Cerebellar cortex (tissue), 1 donor: ENCODE results near the gene BLNK.
A peak's percentile ranks its signal among the peaks of the same experiment; 100 is the strongest.
"Not testable (repeated sequence)": the region's sequence is repeated elsewhere in the genome, so short reads cannot be mapped to it uniquely, and the experiment has no call there.

ENCODE experiments used
- DNase-seq: peaks from one replicate; pipeline ENCODE4 v3.0.0-alpha.2; 2015; ENCODE audit warnings: low spot score

Gene BLNK

DNA sequence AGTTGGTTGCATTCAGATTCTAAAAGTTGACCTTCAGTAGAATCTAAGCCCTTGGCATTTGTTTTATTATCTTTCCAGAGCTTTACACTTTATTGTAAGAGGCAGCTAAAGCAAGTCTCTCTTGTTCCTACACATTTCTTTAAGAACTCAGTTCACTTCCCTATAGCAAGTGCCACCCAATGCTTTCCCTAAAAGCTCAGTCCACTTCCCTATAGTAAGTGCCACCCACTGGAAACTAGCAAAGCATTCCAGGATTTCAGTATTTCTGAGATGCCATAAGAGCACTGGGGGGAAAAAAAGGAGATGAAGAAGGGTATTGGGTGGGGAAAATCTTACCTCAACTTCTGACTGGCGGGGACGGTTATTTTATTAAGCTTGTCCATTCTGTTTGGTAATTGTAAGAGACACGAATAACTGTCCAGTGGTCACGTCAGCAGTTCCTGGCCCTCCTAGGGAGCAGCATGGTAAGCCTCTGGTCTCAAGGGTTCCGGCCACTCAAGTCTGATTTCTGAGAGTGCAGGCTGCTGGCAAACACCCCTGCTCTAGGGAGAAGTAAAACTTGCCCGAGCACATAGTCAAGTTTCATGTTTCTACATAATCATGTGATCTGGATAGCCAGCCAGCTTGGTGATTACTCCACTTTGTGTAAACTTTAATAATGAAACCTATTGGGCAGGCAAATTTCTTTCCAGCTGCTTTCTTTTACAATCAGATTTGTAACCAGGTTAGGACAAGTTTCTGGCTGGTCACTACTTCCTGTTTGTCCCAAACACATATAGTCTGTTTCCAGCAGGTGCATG is at the start of gene BLNK:
BLNK (minus strand) TSS at position 554 of the 800 bp plus-strand sequence; CDS start at position 383, 171 bp downstream.
- no peak for DNase-seq

DNA sequence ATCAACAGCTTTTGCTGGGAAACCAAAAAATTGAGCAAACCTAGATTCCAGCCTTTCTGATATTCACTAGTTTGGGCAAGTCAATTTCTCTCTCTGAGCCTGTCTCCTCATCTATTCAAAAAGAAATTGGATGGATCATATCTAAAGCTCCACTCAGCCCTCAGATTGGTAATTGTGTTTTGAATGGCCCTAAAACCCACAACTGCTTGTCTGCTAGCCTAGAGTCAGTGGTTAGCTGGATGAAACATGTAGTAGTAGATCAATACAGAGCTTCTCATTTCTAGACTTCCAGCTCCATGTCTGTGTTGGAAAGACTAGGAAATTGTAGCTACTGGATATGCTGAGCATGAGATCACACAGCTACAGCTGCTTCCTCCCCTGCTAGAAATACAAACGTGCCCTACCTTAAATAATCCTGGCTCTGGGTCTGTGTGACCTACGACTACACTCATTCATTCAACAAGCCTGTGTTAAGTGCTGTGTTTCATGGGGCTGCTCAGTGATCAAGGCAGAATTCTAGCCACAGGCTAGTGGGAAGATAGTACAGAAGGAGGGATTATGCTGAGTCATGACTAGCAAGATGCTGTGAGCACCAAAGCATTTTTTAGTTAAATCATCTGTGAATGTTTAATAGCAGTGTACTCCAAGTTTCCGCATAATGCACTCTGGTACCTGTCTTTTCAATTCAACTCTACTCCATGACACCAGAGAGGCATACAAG is 48.5 kb upstream of the BLNK start:
- no peak for DNase-seq

DNA sequence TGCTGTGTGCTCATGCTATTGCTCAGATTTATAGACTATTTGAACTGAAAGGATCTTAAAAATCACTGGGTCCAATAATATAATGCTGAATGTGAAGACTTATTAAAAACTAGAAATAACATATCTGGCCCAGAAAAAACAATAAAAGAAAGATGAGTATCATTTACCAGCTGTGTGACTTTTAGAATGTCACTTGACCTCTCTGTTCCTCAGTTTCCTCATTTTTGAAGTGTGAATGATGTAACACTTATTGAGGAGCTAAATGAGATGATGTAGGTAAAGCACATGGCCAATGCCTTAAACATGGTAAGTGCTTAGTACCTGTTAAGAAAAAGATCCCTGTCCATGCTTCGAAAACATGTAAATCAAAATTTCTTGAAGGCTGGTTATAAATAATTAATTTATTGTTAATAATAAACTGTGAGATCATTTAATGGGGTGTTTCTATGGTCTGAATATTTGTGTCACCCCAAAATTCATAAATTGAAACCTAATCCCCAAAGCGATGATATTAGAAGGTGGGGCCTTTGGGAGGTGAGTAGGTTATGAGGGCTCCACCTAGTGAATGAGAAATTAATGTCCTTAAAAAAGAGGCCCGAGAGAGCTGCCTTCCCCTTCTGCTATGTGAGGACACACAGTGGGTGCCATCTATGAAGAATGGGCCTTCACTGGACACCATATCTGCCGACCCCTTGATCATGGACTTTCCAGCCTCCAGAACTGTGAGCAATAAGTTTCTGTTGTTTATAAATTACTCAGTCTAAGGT is 45.9 kb upstream of the BLNK start:
- DNase-seq = no peak

DNA sequence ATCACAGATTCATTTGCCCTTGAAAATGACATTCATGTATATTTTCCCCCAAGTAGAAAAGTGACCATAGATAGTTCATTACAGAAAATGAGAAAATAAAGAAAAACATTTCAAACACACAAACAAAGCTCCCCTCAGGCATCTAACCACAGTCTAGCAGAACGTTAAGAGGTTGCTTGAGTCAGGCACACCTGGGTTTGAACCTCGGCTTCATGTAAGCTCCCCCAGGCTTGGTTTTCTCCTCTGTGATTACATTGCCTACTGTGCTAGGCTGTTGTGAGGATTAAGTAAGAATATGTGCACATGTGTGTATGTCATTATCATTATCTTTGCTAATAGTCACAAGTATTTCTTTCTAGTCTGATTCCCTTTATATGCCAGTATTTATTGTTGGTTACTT is 42.0 kb upstream of the BLNK start:
- no peak for DNase-seq

DNA sequence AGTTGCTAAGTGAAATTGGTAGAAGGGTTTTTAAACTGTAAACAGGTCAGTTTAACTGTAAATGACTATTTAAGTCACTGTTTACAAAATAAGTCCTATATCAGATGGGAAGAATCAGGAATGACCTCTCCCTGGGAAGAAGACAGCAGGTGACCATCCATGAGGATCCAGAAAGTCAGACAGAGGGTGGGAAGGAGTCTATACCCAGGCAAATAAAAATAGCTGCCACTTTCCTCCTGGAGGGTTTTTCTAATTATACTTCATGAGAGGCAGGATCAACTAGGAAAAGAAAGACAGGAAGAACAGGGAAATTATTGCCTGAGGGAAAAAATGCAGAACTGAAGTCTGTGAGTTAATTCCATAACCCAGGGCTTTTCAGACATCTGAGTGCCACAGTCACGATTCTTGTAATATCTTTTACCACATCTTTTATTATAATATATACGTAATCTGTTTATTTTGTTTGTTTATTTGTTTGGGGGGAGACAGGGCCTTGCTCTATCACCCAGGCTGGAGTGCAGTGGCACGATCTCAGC is 39.9 kb upstream of the BLNK start:
- DNase-seq = no peak

DNA sequence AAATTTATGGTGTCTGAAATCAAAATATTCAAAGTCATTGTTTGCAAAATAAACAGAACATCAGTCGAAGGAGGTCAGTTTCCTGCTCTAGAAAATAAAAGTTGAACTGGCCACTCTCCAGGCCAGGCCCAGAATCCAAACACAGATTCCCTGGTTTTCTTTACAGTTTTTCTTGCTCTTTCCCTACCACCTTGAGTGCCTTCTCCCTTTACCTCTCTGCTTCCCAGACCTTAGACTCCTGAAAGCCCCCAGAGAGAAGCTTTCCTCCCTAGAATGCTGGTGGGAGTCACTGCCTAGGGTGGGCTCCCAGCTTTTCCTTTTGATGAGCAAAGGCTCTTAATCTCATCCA is 38.9 kb upstream of the BLNK start:
- no peak for DNase-seq

DNA sequence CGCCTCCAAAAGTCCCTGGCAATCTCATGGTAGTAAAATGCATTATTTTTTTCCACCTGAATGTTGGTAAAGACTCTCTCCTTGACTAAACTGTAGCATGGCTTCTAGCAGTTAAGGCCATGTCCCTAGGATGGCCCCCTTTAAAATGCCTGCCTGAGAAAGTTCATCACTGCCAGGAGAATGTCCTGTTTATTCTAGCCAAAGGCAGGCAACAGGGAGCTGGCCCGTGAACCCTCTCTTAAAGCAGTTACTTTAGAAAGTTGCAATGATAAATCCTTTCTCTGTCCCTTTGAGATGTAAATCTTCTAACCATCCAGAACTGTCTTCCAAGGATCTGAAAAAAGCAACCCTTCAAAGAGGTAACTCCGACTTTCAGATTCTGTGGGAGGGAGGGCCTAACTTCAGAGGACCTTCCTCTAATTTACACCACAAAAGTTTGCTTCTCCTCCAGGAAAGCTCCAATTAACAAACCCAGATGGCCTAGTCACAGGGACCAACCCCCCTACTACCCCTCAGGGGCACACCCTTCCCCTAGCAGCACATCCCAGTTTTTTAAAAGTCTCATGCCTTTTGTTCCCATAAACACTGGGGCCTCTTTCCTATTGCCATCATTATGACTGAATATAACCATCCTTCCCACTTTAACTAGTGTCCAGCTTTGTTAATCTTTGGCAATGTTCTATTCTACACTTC is 38.4 kb upstream of the BLNK start:
- DNase-seq = no peak

DNA sequence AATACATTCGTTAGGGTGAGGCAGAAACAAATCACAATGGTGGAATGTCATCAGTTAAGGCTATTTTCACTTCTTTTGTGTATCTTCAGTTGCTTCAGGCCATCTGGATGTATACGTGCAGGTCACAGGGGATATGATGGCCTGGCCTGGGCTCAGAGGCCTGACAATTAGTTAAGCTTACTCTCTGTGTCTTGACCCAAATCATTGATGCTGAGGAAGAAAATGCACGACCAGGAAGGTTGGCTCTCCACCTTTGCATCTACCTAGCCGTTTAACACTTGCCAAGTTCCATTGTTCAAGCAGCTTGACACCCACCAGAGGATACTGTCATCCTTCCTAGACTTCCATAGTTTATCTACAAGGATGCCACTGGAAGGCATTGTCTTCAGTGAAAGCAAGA is 37.5 kb upstream of the BLNK start:
- DNase-seq = not testable (repeated sequence)

DNA sequence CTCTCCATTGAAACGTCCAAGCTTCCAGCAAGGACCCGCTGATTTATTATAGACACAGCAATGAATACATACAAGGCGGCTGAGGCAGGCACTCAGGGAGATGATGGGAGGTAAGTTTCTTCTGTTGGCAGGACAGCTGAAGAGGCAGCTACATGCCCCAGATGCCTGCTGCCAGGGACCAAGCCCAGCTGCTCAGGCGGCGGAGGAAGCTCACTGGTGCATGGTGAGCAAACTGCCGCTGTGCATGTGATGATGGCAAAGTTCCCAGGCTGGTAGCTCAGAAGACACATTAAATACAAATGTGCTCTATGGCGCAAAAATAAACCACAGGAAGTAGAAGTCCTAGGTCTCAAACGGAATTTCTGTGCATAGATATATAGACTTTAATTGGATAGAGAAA is 35.1 kb upstream of the BLNK start:
- DNase-seq = peak; percentile 28

DNA sequence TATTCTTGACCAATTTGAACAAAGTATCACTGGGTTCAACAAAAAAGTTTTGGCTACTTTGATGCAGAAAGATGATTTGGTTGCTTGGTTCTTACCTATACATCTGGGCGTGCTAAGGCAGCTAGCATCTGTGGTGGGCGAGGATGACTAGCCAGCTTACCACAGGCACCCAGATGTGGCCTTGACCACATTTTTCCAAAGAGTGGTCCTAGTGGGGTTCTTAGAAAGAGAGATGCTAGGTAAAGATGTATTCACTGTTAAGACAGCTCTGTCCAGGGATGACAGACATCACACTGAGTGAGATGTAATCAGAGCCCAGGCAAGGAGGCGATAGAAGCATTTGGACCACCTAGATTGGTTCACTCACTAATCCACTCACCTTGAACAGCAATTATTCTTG is 33.6 kb upstream of the BLNK start:
- no peak for DNase-seq

DNA sequence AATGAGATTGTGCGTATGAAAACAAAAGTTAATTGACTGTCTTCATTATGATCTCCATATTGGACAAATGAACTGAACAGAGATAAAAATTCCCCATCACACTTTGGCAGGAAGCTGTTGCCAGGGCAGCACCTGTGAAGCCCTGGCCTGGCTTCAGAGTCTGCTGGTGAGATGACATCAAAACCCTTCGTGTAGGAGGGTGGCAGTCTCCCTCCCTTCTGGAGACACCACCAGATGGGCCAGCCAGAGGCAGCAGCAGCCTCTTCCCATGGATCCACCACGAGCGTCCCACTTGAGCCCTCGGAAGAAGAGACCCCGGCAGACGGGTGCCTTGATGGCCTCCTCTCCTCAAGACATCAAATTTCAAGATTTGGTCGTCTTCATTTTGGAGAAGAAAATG is 32.9 kb upstream of the BLNK start, which contains the start of gene DNTT:
DNTT (plus strand) TSS at position 205 of the 400 bp plus-strand sequence; CDS start at position 269, 64 bp downstream.
- no peak for DNase-seq

DNA sequence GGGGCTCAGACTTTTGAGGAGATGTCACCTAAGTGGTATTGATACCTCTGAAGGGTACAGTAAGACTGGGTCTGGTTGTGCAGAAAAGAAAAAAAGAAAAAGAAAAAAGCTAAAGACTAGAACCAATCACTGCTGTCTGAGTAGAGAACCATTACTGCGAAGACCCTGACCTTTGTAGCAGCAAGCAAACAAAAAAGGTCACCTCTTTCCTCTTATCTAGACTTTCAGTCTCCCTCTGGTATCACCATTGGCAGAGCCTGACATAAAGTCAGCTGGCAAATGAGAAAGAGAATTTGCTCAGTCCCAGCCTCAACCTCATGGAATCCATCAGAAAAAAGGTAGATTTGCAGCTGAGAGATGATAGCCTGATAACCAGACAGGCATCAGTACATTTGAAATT is 30.2 kb upstream of the BLNK start:
- DNase-seq = no peak

DNA sequence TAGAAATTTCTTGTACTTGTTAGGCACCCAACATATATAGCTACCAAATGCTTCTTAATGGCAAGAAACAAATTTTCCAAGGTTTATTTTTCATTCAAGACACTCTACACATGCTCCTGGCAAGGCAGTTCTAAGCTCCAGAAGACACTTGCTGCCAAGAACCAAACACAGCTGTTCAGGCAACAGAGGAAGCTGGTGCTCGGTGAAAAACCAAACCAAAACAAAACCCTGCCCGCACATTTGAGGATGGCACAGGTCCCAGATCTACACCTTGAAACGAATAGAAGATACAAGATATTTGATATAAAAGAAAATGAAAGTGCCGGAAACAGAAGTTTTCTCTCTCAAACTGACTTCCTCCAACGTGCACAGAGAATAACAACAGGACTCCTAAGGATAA is 28.0 kb upstream of the BLNK start:
- no peak for DNase-seq

DNA sequence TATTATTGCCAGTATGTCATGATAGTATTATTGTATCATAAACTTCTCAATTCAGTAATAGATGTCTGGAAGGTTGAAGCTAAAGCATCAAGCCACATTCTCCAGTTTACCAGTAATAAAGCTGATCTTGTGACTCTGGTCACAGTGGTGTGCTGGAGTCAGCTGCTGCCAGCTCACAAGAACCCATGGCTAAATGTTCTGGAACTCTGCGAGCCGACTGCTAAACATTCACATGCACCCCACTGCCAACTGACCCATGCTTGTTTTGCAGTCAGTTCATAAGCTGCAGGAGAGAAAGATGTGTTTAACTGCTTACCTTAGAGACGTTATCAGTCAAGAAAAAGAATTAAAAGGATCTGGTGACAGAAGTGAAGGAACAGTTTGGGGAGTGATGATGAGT is 27.0 kb upstream of the BLNK start:
- no peak for DNase-seq

DNA sequence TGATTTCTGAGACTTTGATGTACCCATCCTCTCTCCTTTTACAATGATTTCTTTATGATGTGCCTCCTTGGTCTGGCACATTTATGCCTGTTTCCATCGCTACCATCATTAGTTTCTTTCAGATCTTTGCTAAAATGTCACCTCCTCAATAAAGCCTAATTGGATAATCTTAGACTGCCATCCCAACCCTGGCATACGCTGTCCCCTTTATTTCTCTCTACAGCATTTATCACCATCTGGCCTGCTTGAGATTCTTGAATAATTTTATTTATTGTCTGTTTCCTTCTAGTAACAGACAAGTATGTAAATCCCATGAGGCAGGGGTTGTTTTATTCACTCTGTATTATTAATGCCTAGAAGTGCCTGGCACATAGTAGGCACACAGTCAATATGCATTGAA is 26.1 kb upstream of the BLNK start:
- DNase-seq = no peak

DNA sequence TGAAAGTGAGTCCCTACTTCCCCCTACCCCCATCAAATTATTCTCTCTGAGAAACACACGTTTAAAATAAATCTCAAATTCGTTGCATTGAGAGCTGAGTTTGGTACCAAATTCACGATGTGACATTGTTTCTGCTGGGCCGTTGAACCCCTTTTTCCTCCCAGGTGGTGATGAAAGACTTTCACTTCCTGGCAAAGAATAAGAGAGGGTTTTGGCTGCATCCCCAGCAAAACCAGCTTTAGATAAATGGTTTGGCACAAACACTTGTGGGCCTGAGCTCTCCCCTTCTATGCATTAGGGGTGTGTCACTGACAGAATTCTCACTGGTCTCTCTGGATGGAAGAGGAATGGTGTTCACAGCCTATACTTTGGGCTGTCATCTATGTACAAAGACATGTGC is 24.1 kb upstream of the BLNK start:
- no peak for DNase-seq

DNA sequence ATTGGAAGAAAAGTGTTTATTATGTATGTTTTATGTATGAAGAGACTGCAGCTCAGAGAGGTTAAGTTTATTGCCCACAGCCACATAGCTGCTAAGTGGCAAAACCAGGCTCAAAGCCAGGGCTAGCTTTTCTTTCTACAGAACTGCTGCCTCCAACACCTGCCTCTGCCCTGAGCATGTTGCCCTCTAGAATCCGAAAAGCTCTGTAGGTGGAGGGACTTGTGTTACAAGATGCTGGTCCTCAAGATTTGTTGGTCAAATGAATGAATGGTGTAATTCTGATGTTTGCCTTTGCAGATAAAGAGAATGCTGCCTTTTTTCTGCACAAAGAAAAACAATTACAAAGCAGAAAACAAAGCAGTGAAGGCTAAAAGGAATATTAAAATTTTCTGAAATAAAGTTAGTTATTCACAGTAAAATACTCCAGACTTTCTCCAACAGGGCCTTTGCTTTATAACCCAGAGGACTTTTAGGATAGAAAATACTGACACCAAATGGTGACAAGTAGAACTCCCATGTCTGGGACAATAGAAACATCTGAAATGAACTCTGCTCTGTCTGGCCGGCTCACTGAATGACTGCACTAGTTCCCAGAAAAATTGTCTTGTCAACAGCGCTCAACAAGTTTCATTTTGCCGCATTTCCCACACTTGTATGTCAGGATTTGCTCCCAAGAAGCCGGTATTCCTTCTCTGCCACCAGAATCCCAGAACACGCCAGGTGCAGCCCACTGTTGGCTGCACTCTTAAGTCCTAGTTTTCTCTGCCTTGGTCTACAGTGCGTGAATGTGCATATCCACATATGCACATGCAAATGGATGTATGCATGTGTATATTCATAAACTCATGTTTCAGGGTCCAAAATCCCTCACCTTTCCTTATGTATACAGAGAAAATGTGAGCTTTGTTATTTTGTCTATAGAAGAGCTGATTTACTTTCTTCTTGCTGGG is 21.9 kb upstream of the BLNK start:
- DNase-seq = peak; percentile 64

DNA sequence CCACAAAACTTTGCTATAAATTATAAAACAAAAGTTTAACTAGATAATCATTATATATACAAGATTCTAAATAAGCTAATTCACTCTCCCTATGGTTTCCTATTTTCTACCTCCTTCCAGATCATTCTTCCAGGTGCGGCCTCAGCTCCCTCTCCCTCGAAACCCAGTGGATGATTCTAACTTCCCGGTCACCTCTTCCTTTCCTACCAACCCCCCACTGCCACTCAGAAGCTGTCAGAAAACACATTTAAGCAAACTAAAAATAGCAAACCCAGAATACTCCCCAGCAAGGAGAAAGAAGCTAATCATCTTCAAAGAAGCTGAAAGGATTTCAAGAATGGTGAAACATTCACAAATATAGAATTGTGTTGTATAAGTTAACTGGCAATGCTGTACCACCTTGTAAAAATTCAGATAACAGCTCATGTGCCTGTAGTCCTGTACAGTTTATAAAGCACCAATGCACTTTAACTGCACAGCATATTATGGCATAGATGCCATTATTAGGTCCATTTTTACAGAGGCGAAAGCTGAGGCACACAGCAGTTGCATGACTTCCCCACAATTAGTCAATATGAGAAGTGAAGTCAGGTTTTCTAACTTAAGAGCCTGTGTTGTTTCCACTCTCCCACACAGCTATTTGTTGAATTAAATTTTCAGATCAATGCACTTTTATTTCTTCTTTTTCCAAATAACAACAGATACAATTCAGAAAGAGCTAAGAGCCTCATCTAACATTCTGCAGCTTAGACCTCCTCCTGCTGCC is 19.2 kb upstream of the BLNK start:
- no peak for DNase-seq

DNA sequence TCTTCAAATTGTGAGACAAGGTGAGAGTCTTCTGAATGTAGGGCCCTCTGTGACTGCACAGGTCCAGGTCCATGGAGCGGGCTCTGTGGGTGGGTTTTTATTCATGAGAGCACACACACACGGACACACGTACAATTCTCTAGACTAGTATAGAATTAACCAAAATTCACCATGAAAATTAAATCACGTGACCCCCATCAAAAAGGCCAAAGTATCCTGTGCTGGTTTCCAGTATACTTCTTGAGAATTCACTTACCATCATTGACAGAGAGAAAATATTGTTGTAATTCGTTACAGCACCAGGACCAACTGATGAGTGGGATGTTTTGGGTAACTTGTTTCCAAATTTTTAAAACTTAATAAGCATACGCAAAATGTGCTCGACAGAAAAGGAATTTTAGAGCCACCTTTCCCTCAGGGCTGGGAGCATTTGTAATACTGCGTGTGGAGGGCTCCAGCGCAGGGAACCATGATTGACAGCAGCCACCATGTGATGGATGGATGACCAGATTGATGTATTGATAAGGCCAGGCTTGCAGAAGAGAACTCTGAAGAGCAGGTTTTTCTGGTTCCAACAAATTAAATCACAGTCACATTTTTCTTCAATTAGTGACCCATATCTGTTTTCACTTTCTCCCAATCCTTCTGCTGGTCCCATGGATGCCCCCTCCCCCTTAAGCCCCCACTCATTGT is 18.0 kb upstream of the BLNK start:
- no peak for DNase-seq
